ENCODE data around the gene PRR18.
"Not testable (repeated sequence)": the region's sequence is repeated elsewhere in the genome, so short reads cannot be mapped to it uniquely, and the experiment has no call there.

PRR18 gene

GRCh38 chr6:166308033-166308768 is at the start of gene PRR18:
PRR18 (minus strand) TSS chr6:166308392; CDS start chr6:166308142, 250 bp downstream.
- DNase-seq, result no peak

- no peak for DNase-seq
These were observed 47.4 kb upstream of the PRR18 start for GRCh38 chr6:166355552-166355951.

- no peak for DNase-seq
These were observed 46.8 kb upstream of the PRR18 start for GRCh38 chr6:166354965-166355364.

- DNase-seq, result no peak
These were observed 46.0 kb upstream of the PRR18 start for GRCh38 chr6:166354143-166354542.

- no peak for DNase-seq
These were observed 45.3 kb upstream of the PRR18 start for GRCh38 chr6:166353507-166353906.

GRCh38 chr6:166352923-166353322 is 44.7 kb upstream of the PRR18 start:
- DNase-seq, result no peak

- DNase-seq, result no peak
These were observed 43.6 kb upstream of the PRR18 start for GRCh38 chr6:166351715-166352285.

- DNase-seq, result no peak
These were observed 40.2 kb upstream of the PRR18 start for GRCh38 chr6:166348305-166348949.

GRCh38 chr6:166346965-166347364 is 38.8 kb upstream of the PRR18 start:
- no peak for DNase-seq

GRCh38 chr6:166346449-166346848 is 38.3 kb upstream of the PRR18 start:
- DNase-seq, result no peak

- DNase-seq, result not testable (repeated sequence)
These were observed 37.5 kb upstream of the PRR18 start for GRCh38 chr6:166345672-166346071.

- not testable (repeated sequence) for DNase-seq
These were observed 36.7 kb upstream of the PRR18 start for GRCh38 chr6:166344921-166345320.

- no peak for DNase-seq
These were observed 36.0 kb upstream of the PRR18 start for GRCh38 chr6:166344240-166344639.

GRCh38 chr6:166343150-166343487 is 34.9 kb upstream of the PRR18 start:
- DNase-seq, result no peak

GRCh38 chr6:166342349-166343149 is 34.4 kb upstream of the PRR18 start, which contains the start of gene SFT2D1:
SFT2D1 (minus strand) TSS chr6:166342545; CDS start chr6:166342481, 64 bp downstream.
- peak; percentile 18 to 53 (median 40) for DNase-seq

GRCh38 chr6:166341977-166342348 is 33.8 kb upstream of the PRR18 start:
- no peak for DNase-seq

GRCh38 chr6:166341464-166341863 is 33.3 kb upstream of the PRR18 start:
- no peak for DNase-seq

- DNase-seq, result no peak
These were observed 30.7 kb upstream of the PRR18 start for GRCh38 chr6:166338854-166339253.

- DNase-seq, result no peak
These were observed 28.7 kb upstream of the PRR18 start for GRCh38 chr6:166336847-166337246.

- no peak for DNase-seq
These were observed 27.4 kb upstream of the PRR18 start for GRCh38 chr6:166335378-166336302.

- DNase-seq, result no peak
These were observed 26.7 kb upstream of the PRR18 start for GRCh38 chr6:166334878-166335277.
